GM13976 (cell line): ENCODE measurements around the gene B4GALT1.

Source experiments
- DNase-seq: peaks from one replicate; pipeline ENCODE4 v3.0.0; 2012; ENCODE audit warnings: low spot score
- in situ Hi-C: fragments of 300-500 bp; cut with MboI; formaldehyde crosslinking; loops from one replicate; pipeline ENCODE4 v1.12.0; 2022; ENCODE audit warnings: low sequenced_read_pairs, mixed read lengths, inconsistent platforms; ENCODE audit not compliant: unreplicated experiment
- TF ChIP-seq, protein P1 (sequence below): IDR thresholded peaks from 2 replicates; pipeline ENCODE4 v1.5.1; 2012; ENCODE audit warnings: borderline replicate concordance, mild to moderate bottlenecking; ENCODE audit not compliant: insufficient read depth; ENCODE audit errors: extremely low read depth, missing control alignments, control extremely low read depth

The B4GALT1 gene

DNA sequence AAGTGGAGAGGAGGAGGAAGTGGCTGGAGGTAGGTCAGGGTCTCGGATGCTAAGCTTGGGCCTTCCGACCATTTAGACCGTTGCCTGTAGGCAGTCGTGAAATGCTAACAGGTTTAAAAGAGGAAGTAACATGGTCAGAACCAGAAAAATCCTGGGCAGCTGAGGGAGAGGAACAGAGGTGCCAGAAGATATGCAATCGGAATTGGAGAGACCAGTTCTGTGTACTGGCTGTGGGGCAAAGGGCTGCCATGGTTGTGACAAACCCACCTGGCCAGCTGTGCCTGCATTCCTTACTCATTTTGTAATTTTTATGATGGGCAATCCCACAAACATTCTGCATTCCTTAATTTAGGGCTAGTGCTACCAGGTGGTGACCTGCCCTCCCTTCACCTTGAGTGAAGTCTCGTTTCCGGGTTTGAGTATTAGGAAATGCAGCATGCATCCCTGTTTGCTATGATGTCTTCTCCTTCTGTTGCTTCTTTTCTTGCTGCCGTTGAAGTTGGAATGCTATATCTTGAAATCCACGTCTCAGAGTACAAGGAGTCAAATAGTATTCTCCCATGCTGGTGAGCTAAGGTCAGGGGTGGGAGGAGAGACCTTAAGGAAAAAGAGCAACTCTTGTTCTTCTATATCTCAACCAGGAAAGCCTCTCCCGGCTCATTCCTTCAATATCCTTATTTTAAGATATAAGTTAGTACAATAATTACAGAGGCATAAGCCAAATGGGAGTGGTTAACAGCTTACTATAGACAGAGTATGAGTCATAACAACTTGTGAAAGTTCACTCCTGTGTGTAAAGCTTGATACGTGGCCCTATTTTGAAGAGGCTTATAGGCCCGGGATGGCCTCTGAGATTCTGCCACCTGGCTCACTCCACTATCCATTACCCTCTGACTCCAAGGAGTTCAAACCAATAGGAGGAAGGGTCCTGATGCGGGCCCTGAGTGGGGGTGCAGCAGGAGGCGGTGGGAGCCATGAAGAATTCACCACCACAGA lies 37.0 kb downstream of the B4GALT1 start:
- TF ChIP-seq, protein P1, sequence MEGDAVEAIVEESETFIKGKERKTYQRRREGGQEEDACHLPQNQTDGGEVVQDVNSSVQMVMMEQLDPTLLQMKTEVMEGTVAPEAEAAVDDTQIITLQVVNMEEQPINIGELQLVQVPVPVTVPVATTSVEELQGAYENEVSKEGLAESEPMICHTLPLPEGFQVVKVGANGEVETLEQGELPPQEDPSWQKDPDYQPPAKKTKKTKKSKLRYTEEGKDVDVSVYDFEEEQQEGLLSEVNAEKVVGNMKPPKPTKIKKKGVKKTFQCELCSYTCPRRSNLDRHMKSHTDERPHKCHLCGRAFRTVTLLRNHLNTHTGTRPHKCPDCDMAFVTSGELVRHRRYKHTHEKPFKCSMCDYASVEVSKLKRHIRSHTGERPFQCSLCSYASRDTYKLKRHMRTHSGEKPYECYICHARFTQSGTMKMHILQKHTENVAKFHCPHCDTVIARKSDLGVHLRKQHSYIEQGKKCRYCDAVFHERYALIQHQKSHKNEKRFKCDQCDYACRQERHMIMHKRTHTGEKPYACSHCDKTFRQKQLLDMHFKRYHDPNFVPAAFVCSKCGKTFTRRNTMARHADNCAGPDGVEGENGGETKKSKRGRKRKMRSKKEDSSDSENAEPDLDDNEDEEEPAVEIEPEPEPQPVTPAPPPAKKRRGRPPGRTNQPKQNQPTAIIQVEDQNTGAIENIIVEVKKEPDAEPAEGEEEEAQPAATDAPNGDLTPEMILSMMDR, result no peak
- in situ Hi-C loops, result no loop called here
- DNase-seq, result peak; percentile 72

DNA sequence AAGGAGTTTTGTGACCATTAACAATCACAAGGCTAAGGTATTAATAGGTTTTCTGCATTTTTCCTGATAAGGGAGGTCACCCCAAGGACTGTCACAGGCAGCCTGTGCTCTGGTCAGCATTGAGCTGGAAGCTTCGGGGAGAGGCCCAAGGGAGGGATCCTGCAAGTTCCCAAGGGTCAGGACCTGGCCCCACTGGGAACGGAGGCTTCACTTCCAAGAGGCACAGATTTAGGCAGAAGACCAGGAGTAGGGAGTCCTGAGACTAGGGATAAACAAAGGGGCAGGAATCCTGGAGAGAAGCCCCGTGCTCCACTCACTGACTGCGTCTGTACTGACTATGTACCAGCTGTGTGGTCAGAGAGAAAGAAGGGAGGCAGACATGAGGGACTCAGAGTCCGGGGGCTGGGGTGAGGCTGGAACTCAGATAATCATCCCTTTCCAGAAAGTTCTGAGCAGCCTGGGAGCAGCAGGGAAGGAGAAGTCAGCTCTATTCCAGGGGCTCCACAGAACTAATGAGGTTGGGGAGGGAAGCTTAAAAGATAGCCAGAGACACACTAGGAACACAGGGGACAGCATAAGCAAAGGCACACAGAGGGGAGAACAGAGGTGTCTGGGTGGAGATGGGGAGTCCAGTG lies 37.8 kb downstream of the B4GALT1 start:
- no peak for DNase-seq
- in situ Hi-C loops, result no loop called here
- TF ChIP-seq, protein P1, result no peak

DNA sequence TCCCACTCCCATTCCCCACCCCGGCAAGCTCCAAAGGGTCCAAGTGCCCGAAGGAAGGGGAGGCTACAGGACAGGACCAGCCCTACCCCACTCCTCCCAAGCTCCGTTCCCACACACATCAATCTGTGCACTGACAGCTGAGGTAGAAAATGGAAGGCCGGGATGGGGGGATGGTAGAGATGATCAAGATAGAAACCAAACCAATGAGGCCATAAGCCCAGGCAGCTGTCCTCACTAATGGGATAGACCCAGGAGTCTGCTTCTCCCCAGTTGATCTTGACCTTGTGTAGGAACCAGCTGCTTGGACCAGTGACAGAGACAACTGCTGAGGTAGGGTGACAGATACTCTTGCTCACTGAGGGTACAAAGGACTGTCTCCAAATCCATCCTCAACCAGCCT lies 38.6 kb downstream of the B4GALT1 start:
- no peak for DNase-seq
- in situ Hi-C loops, result no loop called here
- TF ChIP-seq, protein P1, result no peak

DNA sequence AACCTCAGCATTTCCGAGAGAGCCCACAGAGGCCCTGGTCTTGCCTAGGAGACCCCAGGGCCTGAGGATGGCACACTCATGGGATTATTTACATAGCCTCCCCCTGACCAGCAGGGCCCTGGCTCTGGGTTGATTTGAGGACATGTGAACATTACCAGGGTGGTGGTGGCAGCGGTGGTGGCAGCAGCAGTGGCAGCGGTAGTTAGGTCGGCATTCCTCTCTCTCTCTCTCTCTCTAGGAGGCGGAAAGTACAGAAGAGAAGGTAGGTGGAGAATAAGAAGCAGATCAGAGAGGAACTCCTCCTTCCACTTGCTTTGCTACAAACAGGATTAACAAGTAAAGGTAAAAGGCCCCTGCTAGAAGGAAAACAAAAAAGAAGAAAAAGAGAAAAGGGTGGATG lies 39.3 kb downstream of the B4GALT1 start:
- in situ Hi-C loops, result no loop called here
- no peak for DNase-seq
- TF ChIP-seq, protein P1, result no peak

DNA sequence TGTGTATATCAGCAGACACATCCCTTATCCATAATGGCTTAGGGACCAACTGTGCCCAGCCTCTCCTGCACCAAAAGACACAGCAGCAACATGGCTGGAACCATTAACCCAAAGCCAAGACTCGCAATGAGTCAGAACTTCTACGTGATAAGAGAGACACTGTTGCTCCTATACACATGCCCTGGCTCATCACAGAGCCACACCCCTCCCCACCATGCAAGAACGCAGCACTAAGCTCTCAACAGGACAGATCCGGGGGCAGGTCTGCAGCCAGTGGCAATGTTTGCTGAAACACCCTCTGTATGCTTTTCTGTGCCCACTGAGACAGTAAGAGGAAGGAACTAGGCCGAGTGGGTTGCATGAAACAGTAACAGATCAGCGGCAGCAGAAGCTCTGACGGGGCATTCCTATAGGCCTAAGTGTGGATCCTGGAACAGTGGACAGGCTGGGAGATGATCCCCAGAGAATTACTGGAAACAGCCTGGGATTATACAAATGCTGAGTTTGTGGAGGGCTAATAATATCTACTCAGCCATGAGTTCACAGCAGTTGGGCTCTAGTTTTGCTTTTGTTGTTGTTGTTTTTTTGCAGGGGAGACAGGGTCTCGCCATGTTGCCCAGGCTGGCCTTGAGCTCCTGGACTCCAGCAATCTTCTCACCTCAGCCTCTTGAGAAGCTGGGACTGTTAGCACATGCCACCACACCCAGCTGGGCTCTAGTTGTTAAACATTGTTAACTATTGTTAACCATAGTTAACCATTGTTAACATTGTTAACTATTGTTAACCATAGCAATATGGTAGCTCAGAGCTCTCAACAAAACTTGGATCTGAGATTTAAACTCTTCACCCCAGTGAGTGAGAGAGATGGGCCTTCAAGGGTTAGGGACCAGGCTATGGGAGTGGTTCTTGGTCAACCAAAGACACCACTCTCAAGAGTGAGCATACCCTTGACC lies 41.0 kb downstream of the B4GALT1 start:
- DNase-seq, result no peak
- TF ChIP-seq, protein P1, result no peak
- in situ Hi-C loops, result no loop called here

DNA sequence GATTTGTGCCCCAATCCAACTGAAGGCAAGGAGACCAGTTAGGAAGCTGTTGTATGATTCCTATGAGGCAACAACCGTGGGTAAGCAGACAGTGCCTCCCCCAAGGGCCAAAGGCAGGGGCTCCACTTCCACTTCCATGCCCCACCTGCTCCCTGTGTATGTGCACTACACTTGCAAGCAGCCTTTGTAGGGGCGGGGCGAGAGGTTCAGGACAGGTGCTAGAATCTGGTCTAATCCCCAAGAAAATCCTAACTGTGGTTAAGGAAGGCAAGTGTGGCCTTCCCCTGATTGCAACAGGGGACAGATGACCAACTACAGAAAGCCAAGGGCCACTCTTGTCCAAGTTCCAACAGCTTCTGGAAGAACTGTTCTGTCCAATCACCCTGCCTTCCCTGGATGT lies 41.7 kb downstream of the B4GALT1 start:
- no peak for DNase-seq
- TF ChIP-seq, protein P1, result no peak
- in situ Hi-C loops, result no loop called here
